Immature natural killer cell (primary cell): ENCODE measurements around the gene AFF2. TPM values are rescaled to one million over a fixed set of nuclear protein-coding genes. Genes with fewer than 3 reads are reported as not detected.

Source experiments
- DNase-seq, 3 donors: peaks; one replicate each; pipeline ENCODE4 v3.0.0; 2022; ENCODE audit warnings: mixed read lengths in 1 of 3
- H3K27ac Mint-ChIP-seq, 6 donors: one replicate each; pipeline ENCODE4 v1.8.0; 2020; ENCODE audit warnings: mixed read lengths in 6 of 6, mild to moderate bottlenecking in 5 of 6, inconsistent platforms in 4 of 6, moderate library complexity in 3 of 6
- H3K27me3 Mint-ChIP-seq, 3 donors: one replicate each; pipeline ENCODE4 v1.8.0; 2020 to 2021; ENCODE audit warnings: low read depth in 3 of 3, mild to moderate bottlenecking in 3 of 3, mixed read lengths in 3 of 3, moderate library complexity in 3 of 3, inconsistent platforms in 1 of 3
- H3K36me3 Mint-ChIP-seq, 3 donors: one replicate each; pipeline ENCODE4 v1.8.0; 2020; ENCODE audit warnings: mixed read lengths in 3 of 3, inconsistent platforms in 2 of 3, mild to moderate bottlenecking in 2 of 3
- H3K4me1 Mint-ChIP-seq, 2 donors: one replicate each; pipeline ENCODE4 v1.8.0; 2020; ENCODE audit warnings: inconsistent platforms in 2 of 2, mild to moderate bottlenecking in 2 of 2, mixed read lengths in 2 of 2, moderate library complexity in 1 of 2
- H3K4me3 Mint-ChIP-seq, 5 donors: one replicate each; pipeline ENCODE4 v1.8.0; 2020; ENCODE audit warnings: mild to moderate bottlenecking in 5 of 5, mixed read lengths in 5 of 5, inconsistent platforms in 3 of 5, moderate library complexity in 3 of 5
- H3K9me3 Mint-ChIP-seq, 6 donors: one replicate each; pipeline ENCODE4 v1.8.0; 2020; ENCODE audit warnings: mild to moderate bottlenecking in 6 of 6, mixed read lengths in 6 of 6, inconsistent platforms in 4 of 6, moderate library complexity in 3 of 6
- polyA plus RNA-seq, 3 donors: library from polyadenylated mRNA; unstranded; fragments of 300-500 nt; fragmentation: Illumina TruSeq; gene quantifications; one replicate each; pipeline ENCODE4 v1.2.3, GENCODE V29; 2021

The AFF2 gene
- not detected for polyA plus RNA-seq

- peak; percentile 13 to 31 (median 18) for DNase-seq
- peaks cover 5 to 13% (median 10%) of the 10 kb centered on the region in 3 donors for H3K27me3 Mint-ChIP-seq
- no peak within 1 kb of the TSS for H3K27ac Mint-ChIP-seq
- no peaks in the 10 kb centered on the region for H3K36me3 Mint-ChIP-seq
- H3K9me3 Mint-ChIP-seq = no peaks in the 10 kb centered on the region
- H3K4me1 Mint-ChIP-seq = peaks cover 3 to 6% of the 10 kb centered on the region in 2 donors
- peak within 1 kb of the TSS; percentile 62 to 76 (median 69) for H3K4me3 Mint-ChIP-seq
These were observed at the start of gene AFF2 for GRCh38 chrX:148500423-148501385. Gene AFF2 (plus strand): TSS chrX:148500617. CDS start chrX:148501098, 481 bp downstream.

GRCh38 chrX:148457279-148457678 lies 43.1 kb upstream of the AFF2 start:
- H3K4me3 Mint-ChIP-seq = no peak overlapping the region
- no peaks in the 10 kb centered on the region for H3K36me3 Mint-ChIP-seq
- no peaks in the 10 kb centered on the region for H3K9me3 Mint-ChIP-seq
- H3K27ac Mint-ChIP-seq = no peak overlapping the region
- DNase-seq = no peak
- no peaks in the 10 kb centered on the region for H3K4me1 Mint-ChIP-seq
- peaks cover 0 to 19% (median 0%) of the 10 kb centered on the region in 3 donors for H3K27me3 Mint-ChIP-seq

DNA sequence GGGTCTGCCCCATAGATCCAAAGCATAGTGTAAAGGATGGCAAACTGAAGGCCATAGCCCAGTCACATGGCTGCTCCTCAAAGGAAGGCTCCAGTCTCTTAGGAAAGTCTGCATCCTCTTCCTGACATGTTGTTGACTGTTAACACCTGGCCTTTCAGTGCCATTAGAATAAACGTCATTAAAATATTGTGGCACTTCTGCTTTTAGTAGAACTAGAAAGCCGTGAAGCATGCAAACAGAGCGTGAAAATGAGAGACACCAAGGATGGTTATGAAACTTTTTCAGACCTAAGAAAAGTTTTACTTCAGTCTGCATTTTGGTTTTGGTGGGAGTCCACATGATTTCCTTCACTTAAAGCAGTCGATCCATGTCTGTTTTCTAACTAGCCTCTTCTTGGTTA lies 41.1 kb upstream of the AFF2 start:
- DNase-seq = no peak
- H3K36me3 Mint-ChIP-seq = no peaks in the 10 kb centered on the region
- no peaks in the 10 kb centered on the region for H3K4me1 Mint-ChIP-seq
- peaks cover 0 to 12% (median 0%) of the 10 kb centered on the region in 3 donors for H3K27me3 Mint-ChIP-seq
- H3K27ac Mint-ChIP-seq = no peak overlapping the region
- no peaks in the 10 kb centered on the region for H3K9me3 Mint-ChIP-seq
- no peak overlapping the region for H3K4me3 Mint-ChIP-seq

- Mint-ChIP-seq H3K27ac (no peak overlapping the region), H3K4me3 (no peak overlapping the region), H3K9me3 (no peaks in the 10 kb centered on the region), H3K27me3 (peaks cover 2 to 15% (median 2%) of the 10 kb centered on the region in 3 donors), H3K36me3 (no peaks in the 10 kb centered on the region), H3K4me1 (no peaks in the 10 kb centered on the region)
- no peak for DNase-seq
These were observed 34.1 kb upstream of the AFF2 start for GRCh38 chrX:148466292-148466691.

DNA sequence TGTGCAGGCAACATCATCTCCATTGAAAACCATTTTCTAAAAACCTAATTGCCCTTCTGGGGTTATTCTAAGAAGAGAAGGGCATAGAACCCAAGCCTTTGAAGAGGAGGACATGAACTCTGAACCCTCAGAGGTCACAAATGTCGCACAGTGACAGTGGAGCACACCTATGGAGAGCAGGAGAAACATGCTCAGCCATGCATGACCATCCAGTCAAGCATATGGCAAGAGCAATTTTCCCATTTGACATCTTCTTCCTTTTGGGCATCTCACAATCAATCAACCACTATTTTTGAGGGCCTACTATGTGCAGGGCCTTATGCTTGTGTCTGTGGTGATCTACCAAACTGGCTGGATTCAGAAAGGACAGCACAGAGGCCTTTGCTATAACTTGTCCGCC lies 30.1 kb upstream of the AFF2 start:
- H3K36me3 Mint-ChIP-seq = no peaks in the 10 kb centered on the region
- no peak for DNase-seq
- H3K27me3 Mint-ChIP-seq = peaks cover 2 to 13% (median 2%) of the 10 kb centered on the region in 3 donors
- H3K4me3 Mint-ChIP-seq = no peak overlapping the region
- H3K27ac Mint-ChIP-seq = no peak overlapping the region
- H3K9me3 Mint-ChIP-seq = no peaks in the 10 kb centered on the region
- H3K4me1 Mint-ChIP-seq = no peaks in the 10 kb centered on the region

DNA sequence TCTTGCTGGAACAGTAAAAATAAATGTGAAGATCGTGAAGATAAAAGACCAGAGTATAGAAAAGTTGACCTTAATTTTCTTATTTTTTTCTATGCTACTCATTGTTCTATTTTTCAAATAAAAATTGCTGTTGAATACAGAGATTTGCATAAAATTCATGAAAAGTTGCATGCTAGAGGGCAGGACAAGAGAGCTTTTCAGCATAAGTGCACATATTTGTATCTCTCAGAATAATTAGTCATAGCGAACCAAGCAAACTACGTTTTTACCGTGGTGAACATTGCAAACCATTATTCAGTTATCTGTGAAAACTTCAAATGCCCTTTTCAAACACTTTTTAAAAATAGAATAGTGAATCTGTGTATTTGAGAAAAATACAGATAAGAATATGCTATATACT lies 26.4 kb upstream of the AFF2 start:
- Mint-ChIP-seq H3K27ac (no peak overlapping the region), H3K9me3 (no peaks in the 10 kb centered on the region), H3K4me1 (peaks cover 3 to 5% of the 10 kb centered on the region in 2 donors), H3K4me3 (no peak overlapping the region), H3K27me3 (peaks cover 2 to 9% (median 3%) of the 10 kb centered on the region in 3 donors), H3K36me3 (no peaks in the 10 kb centered on the region)
- no peak for DNase-seq

DNA sequence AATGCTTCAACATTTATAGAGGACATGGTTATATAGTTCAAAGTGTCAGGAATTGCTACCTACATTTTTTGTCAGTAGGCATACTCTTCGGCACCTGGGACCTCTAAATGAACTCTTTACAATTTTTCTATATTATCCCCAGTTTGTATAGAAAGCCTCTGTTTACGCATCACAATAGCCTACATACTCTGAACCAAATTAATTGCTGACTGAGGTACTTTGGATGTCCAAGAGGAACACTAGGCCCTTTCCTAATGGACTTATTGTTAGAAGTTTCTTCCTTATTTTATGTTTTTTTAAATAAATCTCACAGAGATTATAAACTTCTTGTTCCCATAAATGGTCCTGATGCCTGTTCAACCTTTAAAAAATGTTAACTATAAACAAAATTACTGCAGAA lies 8.4 kb upstream of the AFF2 start:
- Mint-ChIP-seq H3K36me3 (no peaks in the 10 kb centered on the region), H3K27me3 (peaks cover 0 to 5% (median 2%) of the 10 kb centered on the region in 3 donors), H3K9me3 (no peaks in the 10 kb centered on the region), H3K4me3 (no peak overlapping the region), H3K27ac (no peak overlapping the region), H3K4me1 (no peaks in the 10 kb centered on the region)
- no peak for DNase-seq

- Mint-ChIP-seq H3K36me3 (no peaks in the 10 kb centered on the region), H3K27ac (no peak overlapping the region), H3K4me3 (no peak overlapping the region), H3K4me1 (no peaks in the 10 kb centered on the region), H3K27me3 (peaks cover 0 to 5% (median 5%) of the 10 kb centered on the region in 3 donors), H3K9me3 (no peaks in the 10 kb centered on the region)
- no peak for DNase-seq
These were observed 5.2 kb upstream of the AFF2 start for GRCh38 chrX:148495176-148495575.

DNA sequence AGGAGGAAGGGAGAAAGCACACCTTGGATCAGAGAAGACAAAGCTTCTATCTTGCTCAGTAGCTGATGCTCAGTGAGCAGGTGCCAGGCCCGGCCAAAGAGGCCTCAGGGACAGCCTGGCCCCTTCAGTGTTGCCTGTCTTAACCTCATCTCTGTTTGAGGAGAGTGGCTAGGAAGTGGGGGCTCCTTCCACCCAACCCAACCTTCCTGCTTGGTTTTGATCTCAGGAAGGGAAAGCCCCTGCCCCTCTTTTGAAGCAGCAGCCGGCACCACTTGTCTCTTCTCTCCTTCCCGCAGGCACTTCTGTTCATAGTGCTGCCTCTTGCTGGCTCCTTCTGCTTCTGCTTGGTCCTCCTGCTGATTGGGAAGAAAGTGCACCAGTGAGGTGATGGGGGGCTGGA lies 2.4 kb upstream of the AFF2 start:
- no peak for DNase-seq
- Mint-ChIP-seq H3K27ac (no peak overlapping the region), H3K27me3 (peaks cover 5 to 11% (median 10%) of the 10 kb centered on the region in 3 donors), H3K4me3 (no peak overlapping the region), H3K9me3 (no peaks in the 10 kb centered on the region), H3K36me3 (no peaks in the 10 kb centered on the region), H3K4me1 (peaks cover 3 to 6% of the 10 kb centered on the region in 2 donors)

DNA sequence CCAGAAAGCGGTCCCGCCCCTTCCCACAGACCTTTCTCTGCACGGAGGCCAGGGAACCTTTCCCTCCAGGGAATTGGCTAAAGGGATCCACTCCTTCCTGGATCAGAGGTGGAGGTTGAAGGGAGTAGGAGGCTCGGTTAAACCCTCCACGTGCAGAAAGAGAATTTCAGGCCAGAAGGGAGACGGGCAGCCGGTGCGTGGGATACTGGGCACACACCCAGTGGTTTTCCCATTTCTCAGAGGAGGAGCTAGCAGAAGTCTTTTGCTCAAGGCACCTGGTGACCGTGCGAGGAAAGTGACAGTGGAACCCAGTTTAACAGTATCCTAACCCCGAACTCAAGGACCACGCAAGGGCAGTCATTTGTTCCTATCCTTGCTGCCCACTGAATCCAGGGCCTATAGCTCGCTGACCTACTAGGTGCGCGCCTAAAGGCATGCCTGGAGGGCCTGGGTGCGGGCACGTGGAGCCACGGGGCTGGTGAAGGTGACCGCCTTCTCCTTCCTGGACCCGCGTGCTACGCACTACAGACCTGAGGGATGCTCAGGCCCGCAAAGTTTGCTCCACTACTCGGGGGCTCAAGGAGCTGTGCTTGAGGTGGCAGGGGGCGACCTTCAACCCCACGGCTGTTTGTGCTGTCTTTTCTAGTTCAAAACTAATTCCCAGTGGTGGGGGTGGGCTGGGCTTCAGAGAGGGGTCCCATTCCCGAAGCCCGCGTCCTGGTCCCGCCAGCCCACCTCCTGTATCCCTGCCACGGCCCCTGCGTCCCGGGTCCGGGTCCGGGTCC lies 587 bp upstream of the AFF2 start:
- H3K9me3 Mint-ChIP-seq = no peaks in the 10 kb centered on the region
- no peak overlapping the region for H3K27ac Mint-ChIP-seq
- no peaks in the 10 kb centered on the region for H3K36me3 Mint-ChIP-seq
- peaks cover 5 to 13% (median 12%) of the 10 kb centered on the region in 3 donors for H3K27me3 Mint-ChIP-seq
- peaks cover 3 to 6% of the 10 kb centered on the region in 2 donors for H3K4me1 Mint-ChIP-seq
- peak overlapping the region; percentile 38 to 66 (median 62) for H3K4me3 Mint-ChIP-seq
- DNase-seq = no peak

DNA sequence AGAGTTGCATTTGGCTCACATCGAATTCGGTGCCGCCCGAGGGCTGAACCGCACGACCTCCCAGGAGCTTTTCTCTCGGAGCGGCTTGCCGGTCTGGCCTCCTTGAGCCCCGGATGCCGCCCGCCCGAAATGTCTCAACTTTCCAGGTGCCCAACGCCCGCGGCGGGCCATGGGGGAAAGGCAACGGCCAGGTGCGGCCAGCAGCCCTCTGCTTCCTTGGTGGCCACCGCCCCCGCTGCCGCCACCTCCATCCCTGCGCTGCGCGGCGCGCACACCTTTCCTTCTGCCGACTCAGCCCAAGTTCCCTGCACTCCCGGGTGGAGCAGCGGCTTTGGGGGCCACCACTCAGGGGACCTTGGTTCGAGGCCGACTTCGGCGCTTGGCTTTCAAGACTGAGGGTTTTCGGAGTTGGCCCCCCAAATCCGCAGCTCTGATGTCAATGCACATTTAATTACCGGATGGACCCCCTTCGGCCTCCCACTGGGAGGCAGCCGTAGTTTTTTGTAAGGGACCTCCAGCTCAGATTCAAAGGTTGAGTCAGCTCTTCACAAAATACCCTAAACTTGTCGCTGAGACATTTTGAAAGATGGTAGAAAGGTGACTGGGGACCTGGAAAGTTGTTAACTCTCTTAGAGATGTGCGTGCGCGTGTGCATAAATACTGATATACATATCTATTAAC lies 1.1 kb downstream of the AFF2 start:
- peaks cover 3 to 6% of the 10 kb centered on the region in 2 donors for H3K4me1 Mint-ChIP-seq
- H3K27ac Mint-ChIP-seq = no peak overlapping the region
- peak overlapping the region; percentile 66 to 83 (median 71) for H3K4me3 Mint-ChIP-seq
- H3K27me3 Mint-ChIP-seq = peaks cover 5 to 13% (median 10%) of the 10 kb centered on the region in 3 donors
- no peak for DNase-seq
- no peaks in the 10 kb centered on the region for H3K9me3 Mint-ChIP-seq
- no peaks in the 10 kb centered on the region for H3K36me3 Mint-ChIP-seq

DNA sequence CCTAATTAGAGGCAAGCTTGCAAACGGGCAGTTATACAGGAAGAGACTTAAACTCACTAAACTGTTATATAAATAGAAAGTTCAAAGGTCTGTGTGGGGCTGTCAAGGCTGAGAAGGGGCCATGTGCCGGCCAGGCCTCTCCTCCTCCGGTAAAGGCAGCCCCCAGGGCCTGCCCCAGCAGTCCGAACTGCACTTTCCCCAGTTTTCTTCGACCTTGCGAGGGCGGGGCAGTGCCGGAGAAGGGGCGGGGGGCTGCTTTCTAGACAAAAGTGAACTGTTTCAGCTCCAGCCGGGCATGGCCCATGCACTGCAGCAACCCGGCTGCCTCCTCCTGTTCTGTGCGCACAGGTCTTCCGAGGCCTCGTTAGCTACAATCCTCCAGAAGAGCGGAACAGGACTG lies 4.1 kb downstream of the AFF2 start:
- Mint-ChIP-seq H3K27ac (no peak overlapping the region), H3K36me3 (no peaks in the 10 kb centered on the region), H3K4me3 (no peak overlapping the region), H3K27me3 (peaks cover 5 to 13% (median 12%) of the 10 kb centered on the region in 3 donors), H3K9me3 (no peaks in the 10 kb centered on the region), H3K4me1 (peaks cover 3 to 6% of the 10 kb centered on the region in 2 donors)
- DNase-seq = no peak

- H3K9me3 Mint-ChIP-seq = no peaks in the 10 kb centered on the region
- no peaks in the 10 kb centered on the region for H3K4me1 Mint-ChIP-seq
- no peak overlapping the region for H3K4me3 Mint-ChIP-seq
- H3K27me3 Mint-ChIP-seq = peaks cover 5 to 10% (median 7%) of the 10 kb centered on the region in 3 donors
- no peaks in the 10 kb centered on the region for H3K36me3 Mint-ChIP-seq
- DNase-seq = no peak
- H3K27ac Mint-ChIP-seq = no peak overlapping the region
These were observed 7.0 kb downstream of the AFF2 start for GRCh38 chrX:148507418-148507817.
